Measurements from ENCODE around the gene WDFY4.

WDFY4 gene

DNA sequence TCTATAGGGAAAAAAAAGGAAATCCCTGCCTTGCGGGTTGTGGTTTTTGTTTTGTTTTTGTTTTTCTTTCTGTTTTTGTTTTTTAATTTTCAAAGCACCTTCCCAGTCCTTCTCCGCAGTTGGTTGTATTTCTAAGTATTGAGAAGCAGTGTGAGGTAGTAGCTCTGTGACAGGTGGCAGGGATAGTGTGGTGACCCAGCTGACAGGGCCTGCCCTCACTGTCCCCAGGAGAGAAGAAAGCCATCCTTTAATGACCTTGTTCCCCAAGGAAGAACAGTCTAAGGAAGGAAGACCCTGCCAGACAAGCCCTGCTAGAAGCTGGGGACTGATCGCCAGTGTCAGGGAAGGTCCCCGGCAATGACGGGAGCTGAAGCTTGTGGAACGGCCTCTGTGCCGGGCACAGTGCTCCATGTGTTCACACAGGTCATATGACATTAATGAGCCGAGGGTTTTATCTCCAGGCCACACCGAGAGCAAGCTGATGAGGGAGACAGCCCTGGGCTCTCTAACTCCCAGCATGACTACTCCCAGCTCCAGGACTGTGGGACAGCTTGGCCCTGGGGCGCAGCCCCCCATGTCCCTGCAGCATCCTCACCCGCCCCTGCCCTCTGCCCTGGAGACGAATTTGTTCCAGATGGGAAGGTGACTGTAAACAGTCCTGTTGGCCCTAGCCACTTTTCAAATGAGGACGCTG lies 324.0 kb downstream of the WDFY4 start:
- no peak for DNase-seq (ENCODE audit: low read depth in 2 of 3, low spot score in 2 of 3)

DNA sequence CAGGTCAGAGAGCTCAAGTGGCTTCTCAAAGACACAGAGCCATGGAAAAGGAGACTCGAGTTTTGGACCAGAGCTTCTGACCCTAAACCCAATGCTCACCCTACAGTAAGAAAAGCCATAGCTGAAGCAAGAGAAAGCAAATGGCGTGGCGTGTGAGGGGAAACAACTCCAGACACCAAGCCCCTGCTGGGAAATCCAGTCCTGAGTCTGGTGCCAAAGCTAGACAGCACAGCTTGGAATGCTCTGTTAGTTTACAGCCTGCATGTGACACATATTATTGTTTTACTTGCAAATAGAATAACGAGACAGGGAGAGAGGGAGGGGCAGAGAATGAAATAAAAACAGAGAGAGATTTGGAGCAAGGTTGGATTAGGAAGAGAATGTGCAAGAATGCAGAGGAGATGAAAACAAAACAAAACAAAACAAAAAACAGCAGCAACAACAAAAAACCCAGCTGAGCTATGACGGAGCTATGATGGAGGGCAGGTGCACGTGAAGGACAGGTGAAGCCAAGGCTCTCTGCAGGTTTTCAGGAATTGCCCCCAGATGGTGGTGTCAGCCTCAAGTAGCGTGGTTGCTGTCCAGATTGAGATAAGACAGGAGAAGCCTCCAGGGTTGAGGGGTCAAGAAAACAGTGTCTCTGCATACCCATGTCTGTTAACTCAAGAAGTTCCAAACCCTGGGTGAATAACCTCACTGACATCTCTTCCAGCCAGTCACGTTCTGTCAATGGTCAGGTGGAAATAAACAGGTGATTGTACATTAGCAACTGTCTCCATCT lies 324.7 kb downstream of the WDFY4 start:
- DNase-seq (ENCODE audit: low read depth in 2 of 3, low spot score in 2 of 3) = no peak

DNA sequence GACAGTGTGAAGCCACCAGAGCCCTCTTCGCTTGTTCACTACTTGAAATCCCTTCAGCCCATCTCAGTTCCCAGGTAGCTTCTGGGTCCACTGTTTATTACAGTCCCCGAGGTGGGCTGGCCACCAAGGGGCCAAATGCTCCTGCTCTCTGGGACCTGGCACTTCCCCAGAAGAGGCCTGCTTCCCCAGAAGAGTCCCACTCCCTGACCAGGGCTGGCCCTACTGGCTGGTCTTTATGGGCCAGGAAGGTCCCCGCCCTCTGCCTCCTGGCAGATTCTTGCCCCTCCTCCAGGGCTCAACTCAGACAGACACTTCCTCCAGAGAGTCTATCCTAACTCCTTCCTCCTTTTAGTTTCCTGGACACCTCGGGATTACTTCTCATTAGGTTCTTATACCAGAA lies 325.6 kb downstream of the WDFY4 start:
- DNase-seq (ENCODE audit: low read depth in 2 of 3, low spot score in 2 of 3) = no peak

DNA sequence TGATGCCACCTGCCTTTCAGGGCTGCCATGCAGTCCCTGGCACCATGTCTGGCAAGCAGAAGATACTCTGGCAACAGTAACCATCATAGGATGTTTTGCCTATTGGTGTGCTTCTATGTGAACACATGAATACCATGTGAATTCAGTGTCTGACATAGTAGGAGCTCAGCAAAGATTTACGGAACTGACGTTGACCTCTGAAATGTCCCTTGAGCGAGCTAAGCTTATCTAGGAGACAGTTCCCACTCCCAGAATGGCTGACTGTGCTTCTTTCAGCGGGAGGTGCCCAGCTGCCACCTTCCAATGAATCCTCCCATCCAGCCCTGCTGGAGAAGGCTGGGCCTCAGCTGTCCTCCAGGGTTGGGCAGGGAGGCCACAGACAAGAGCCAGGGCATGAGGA lies 326.2 kb downstream of the WDFY4 start:
- no peak for DNase-seq (ENCODE audit: low read depth in 2 of 3, low spot score in 2 of 3)

DNA sequence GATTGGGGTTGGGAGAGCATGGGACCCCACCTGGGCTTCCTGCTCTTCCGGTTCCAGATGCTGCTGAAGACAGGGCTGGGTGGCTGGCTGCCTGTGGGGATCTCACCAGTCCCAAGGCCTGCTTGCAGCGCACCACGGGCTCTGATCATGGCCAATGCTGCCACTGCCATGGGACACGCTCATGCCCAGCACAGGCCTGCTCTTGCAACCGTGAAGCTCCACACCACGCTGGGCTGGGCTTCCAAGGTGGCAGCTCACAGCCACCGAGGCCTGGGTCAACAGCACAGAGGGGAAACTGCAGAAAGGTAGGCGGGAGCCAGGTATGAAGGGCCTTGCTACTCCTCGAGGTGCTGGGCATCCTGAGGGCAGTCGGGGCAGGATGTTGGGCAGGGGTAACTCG lies 327.1 kb downstream of the WDFY4 start:
- DNase-seq (ENCODE audit: low read depth in 2 of 3, low spot score in 2 of 3) = no peak

DNA sequence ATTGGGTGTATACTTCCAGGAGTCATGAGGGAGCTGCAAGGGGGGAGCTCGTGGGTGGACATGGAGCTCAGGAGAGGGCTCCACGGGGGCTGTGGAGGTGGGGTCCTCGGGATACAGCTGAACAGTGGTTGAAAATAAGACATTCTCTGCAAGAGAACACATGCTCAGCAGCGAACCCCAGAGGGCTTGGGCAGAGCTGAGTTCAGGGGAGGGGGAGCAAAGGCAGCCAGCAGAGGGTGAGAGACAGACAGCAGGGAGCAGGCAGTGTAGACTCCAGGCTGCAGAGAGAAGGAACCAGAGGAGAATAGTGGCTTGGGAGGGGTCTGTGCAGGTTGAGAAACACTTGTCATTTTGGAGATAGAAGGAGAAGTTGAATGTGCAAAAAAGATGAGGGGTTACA lies 327.9 kb downstream of the WDFY4 start:
- no peak for DNase-seq (ENCODE audit: low read depth in 2 of 3, low spot score in 2 of 3)

DNA sequence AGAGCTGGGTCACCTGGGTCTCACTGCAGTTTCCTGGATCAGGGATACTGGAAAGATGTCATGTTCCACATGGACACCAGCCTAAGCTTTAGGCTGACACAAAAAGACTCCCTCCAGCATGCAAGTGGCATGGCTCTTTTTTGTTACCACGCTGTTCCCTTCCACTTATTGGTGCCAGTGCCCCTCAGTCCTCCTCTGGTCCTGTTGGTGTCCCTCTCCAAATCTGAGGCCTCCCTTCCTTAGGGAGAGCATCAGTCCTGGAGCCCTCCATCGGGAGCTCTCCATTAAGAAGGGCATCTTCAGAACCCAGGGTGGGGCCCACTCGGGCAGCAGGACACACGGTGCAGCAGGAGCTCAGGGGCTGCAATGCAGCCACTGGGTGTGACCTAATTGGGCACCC lies 331.0 kb downstream of the WDFY4 start:
- no peak for DNase-seq (ENCODE audit: low read depth in 2 of 3, low spot score in 2 of 3)

DNA sequence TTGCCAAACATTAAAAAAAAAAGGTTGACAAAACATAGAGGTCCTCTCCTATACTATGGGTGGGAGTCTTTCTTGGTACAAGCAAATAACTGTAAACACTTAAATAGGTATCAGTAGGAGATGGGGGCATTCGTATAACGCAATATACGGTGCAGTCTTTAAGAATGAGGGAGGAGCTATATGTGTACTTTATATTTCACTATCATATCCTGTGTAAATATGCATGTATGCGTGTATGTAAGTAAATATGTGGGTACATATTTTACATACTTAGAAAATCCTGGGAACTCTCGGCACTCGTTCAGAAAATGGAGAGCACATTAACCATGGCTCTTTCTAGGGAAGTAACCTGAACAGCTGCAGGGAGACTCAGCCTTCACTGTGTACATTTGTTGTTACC lies 337.0 kb downstream of the WDFY4 start:
- no peak for DNase-seq (ENCODE audit: low read depth in 2 of 3, low spot score in 2 of 3)

DNA sequence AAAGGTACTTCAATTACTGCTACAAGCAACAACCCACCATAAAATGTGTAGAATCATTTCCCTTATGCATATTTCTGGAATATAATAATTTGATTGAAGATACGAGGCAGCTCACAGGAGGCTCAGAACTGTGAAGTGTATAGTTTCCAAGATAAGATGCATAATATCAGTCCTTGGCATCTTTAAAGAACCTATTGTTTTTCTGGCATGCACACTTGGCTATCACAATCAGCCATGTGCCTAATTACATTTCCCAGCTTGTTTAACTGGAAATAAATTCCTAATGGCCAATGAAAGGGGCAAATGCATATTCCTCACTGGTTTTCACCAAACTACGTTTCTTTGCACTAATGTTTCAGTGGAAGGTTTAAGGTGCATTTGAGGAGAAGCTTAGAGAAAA lies 338.4 kb downstream of the WDFY4 start:
- DNase-seq (ENCODE audit: low read depth in 2 of 3, low spot score in 2 of 3) = no peak

DNA sequence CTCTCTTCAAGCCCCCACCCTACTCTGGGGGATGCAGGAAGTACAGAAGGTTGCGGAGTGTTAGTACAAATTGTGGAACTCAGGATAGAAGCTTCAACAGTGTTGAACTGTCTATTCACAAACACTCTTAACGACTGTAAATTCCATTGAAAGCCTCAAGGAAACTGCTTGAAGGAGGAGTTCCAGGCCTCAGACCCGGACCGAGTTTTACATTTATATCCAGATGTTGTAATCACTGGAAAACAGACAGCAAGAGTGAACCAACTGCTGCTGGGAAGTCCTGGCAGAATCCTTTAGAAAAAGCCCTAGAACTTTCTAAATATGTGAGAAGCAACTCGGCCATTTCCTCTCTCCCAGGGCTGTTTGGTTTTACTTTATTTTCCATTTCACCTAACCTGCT lies 339.1 kb downstream of the WDFY4 start:
- no peak for DNase-seq (ENCODE audit: low read depth in 2 of 3, low spot score in 2 of 3)

DNA sequence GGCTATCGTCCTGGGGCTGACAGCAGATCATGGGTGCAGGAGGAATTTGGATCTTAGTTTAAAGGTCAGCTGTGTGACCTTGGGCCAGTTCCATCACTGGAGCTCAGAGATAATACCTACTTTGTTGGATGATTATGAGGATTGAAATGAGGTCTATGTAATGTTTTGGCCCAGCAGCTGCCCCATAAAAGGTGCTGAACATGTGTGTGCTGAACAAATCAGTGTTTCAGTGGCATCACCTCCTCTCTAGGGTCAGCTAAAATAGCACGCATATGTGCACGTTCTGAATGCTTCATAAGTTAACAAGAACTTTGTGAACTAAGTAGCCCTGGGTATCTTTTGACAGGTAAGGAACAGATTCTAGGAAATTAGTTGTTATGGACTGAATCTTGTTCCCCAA lies 339.8 kb downstream of the WDFY4 start:
- DNase-seq (ENCODE audit: low read depth in 2 of 3, low spot score in 2 of 3) = no peak

DNA sequence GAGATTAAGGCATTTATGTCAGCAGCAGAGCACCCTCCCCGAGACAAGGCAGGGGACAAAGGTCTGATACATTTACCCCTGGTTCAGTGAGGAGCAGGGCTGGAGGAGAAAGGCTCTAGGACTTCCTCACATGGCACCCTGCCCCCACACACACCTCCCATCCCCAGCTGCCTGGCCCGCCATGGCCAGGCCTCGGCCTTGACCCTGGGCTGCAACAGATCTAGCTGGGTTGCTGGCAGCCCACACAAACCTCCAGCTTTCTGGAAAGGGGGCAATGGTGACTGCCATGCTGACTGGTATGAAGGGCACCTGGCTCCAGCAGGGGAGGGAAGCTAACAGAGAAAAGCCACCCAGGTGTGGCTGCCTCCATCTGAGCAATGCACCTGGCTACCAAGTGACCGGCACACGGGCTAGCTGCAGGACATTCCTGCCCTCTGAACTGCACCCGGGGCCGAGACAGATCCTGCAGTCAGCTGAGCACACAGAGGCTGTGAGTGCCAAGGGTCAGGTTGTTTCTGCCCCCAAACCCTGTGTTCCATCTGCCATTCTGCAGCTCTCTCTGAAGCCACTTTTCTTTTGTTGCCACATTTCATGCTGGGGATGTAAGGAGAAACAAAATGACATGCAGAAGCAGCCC lies 340.8 kb downstream of the WDFY4 start:
- DNase-seq (ENCODE audit: low read depth in 2 of 3, low spot score in 2 of 3) = no peak

DNA sequence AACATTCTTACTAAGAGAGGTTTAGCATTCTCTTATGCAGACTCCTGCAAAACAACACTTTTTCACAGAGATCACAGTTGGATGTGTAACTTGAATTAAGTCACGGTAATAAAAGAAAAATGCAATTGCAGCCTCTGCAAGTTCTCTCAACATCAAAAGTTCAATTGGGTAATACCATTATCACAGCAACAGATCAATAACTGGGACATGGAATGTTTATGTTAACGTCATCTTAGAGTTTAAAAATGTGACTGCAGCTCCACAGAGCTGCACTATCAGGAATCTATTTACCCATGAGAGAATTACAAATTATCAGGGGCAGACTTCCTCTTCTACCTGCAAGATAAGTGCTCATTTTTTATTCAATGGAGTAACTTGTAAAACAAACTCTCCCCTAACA lies 344.0 kb downstream of the WDFY4 start:
- DNase-seq (ENCODE audit: low read depth in 2 of 3, low spot score in 2 of 3) = no peak

DNA sequence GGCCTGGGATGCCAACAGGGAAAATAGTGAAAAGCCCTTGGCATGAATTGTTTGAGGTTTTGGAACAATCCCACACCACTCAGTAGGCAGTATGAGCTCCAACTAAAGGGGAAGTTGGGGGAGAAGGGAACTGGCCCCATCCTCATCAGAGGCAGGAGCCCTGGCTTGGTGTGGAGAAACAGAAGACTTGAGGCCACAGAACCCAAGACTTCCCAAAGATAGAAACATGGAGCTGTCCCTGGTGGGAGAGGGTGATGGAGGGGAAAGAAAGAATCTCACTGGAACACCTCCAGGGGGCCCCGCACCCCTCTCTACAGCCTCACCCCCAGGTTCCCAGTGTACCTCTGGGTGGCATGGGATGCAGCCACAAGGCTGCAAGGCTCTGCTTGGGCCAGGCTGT lies 345.0 kb downstream of the WDFY4 start:
- DNase-seq (ENCODE audit: low read depth in 2 of 3, low spot score in 2 of 3) = no peak
